GM18505 (cell line): ENCODE data around the gene PRPF40A.
"Not testable (repeated sequence)": the region's sequence is repeated elsewhere in the genome, so short reads cannot be mapped to it uniquely, and the experiment has no call there.

ENCODE experiments used
- ATAC-seq: cut with Tn5 transposase; IDR thresholded peaks from one replicate; pipeline ENCODE4 v1.9.1; 2021; ENCODE audit not compliant: unreplicated experiment
- POLR2A ChIP-seq: IDR thresholded peaks from 4 replicates; pipeline ENCODE4 v1.6.1; 2011; ENCODE audit warnings: borderline replicate concordance; ENCODE audit not compliant: insufficient read depth, insufficient read length; ENCODE audit errors: extremely low read depth

PRPF40A gene

GRCh38 chr2:152717228-152718075, at the start of gene PRPF40A:
Gene PRPF40A, minus strand, starts transcription at chr2:152717461. Its CDS starts 22 bp downstream, at chr2:152717439.
- ATAC-seq: peak; percentile 61
- peak; percentile 78 for TF ChIP-seq POLR2A

GRCh38 chr2:152766928-152767327, 49.7 kb upstream of the PRPF40A start:
- TF ChIP-seq POLR2A: no peak

GRCh38 chr2:152763651-152764050, 46.4 kb upstream of the PRPF40A start:
- no peak for TF ChIP-seq POLR2A
- no peak for ATAC-seq

More at GRCh38 chr2:152766928-152767327, 49.7 kb upstream of the PRPF40A start:
- ATAC-seq: no peak

- ATAC-seq: not testable (repeated sequence)
These were observed 45.9 kb upstream of the PRPF40A start for GRCh38 chr2:152763208-152763607.

GRCh38 chr2:152762202-152762601, 44.9 kb upstream of the PRPF40A start:
- ATAC-seq: no peak
- no peak for TF ChIP-seq POLR2A

GRCh38 chr2:152761214-152761613, 44.0 kb upstream of the PRPF40A start:
- no peak for TF ChIP-seq POLR2A
- ATAC-seq: no peak

- no peak for TF ChIP-seq POLR2A
- ATAC-seq: no peak
These were observed 42.2 kb upstream of the PRPF40A start for GRCh38 chr2:152759290-152760072.

- no peak for ATAC-seq
- TF ChIP-seq POLR2A: no peak
These were observed 37.8 kb upstream of the PRPF40A start for GRCh38 chr2:152755029-152755428.

GRCh38 chr2:152747751-152748150, 30.5 kb upstream of the PRPF40A start:
- ATAC-seq: not testable (repeated sequence)

- ATAC-seq: peak; percentile 66
- TF ChIP-seq POLR2A: no peak
These were observed 25.7 kb upstream of the PRPF40A start for GRCh38 chr2:152743002-152743401.

- TF ChIP-seq POLR2A: no peak
- peak; percentile 82 for ATAC-seq
These were observed 23.6 kb upstream of the PRPF40A start for GRCh38 chr2:152740743-152741328.

GRCh38 chr2:152739705-152740104, 22.4 kb upstream of the PRPF40A start:
- ATAC-seq: not testable (repeated sequence)

- no peak for TF ChIP-seq POLR2A
- ATAC-seq: no peak
These were observed 21.2 kb upstream of the PRPF40A start for GRCh38 chr2:152738438-152738837.

- ATAC-seq: not testable (repeated sequence)
These were observed 20.2 kb upstream of the PRPF40A start for GRCh38 chr2:152737509-152737908.
